Glutamatergic neuron (in vitro differentiated cells): ENCODE data around the gene CDH15. TPM values are rescaled to one million over a fixed set of nuclear protein-coding genes. Genes with fewer than 3 reads are reported as not detected.
A peak's percentile ranks its signal among the peaks of the same experiment; 100 is the strongest.
"Not testable (repeated sequence)": the region's sequence is repeated elsewhere in the genome, so short reads cannot be mapped to it uniquely, and the experiment has no call there.

Experiments
- DNase-seq: peaks from one replicate; pipeline ENCODE4 v3.0.0; 2022
- H3K27ac Mint-ChIP-seq: one replicate; pipeline ENCODE4 v1.8.0; 2020; ENCODE audit warnings: mild to moderate bottlenecking, mixed read lengths, inconsistent platforms; ENCODE audit not compliant: unreplicated experiment
- H3K27me3 Mint-ChIP-seq: one replicate; pipeline ENCODE4 v1.8.0; 2020; ENCODE audit warnings: mild to moderate bottlenecking, moderate library complexity, mixed read lengths, inconsistent platforms; ENCODE audit not compliant: unreplicated experiment
- H3K36me3 Mint-ChIP-seq: one replicate; pipeline ENCODE4 v1.8.0; 2020; ENCODE audit warnings: mild to moderate bottlenecking, mixed read lengths, inconsistent platforms; ENCODE audit not compliant: unreplicated experiment
- H3K4me1 Mint-ChIP-seq: one replicate; pipeline ENCODE4 v1.8.0; 2020; ENCODE audit warnings: mild to moderate bottlenecking, low read depth, mixed read lengths, inconsistent platforms; ENCODE audit not compliant: unreplicated experiment
- H3K4me3 Mint-ChIP-seq: one replicate; pipeline ENCODE4 v1.8.0; 2020; ENCODE audit warnings: mild to moderate bottlenecking, mixed read lengths, inconsistent platforms; ENCODE audit not compliant: unreplicated experiment
- H3K9me3 Mint-ChIP-seq: one replicate; pipeline ENCODE4 v1.8.0; 2020; ENCODE audit warnings: mild to moderate bottlenecking, moderate library complexity, mixed read lengths, inconsistent platforms; ENCODE audit not compliant: unreplicated experiment
- total RNA-seq: library from RNA; stranded (reverse); fragmentation: NEBNext Ultra II Directional; extraction: Animal tissue kit (Norgen Biotek cat#: 25700); gene quantifications from one replicate; pipeline ENCODE4 v1.2.1, GENCODE V29; 2021; ENCODE audit not compliant: unreplicated experiment
- TF ChIP-seq, protein P1 (sequence below): fragments of 200-600 bp; sonication (generic); IDR thresholded peaks from one replicate; pipeline ENCODE4 v1.5.0; 2021; ENCODE audit not compliant: partially characterized antibody, unreplicated experiment

The CDH15 gene
- total RNA-seq, 1 donor from 2014 or later = 12.6 TPM

DNA sequence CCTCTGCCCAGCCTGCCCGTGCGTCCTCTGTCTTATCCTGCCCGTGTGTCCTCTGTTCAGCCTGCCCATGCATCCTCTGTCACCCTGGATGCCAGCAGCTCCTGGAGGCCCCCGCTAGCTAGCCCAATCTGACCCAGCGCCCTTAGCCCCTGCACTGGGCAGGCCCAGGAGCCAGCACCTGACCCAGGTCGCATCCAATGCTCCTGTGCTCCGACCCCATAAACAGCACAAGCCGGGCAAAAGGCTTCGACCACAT lies 13.1 kb downstream of the CDH15 start:
- Mint-ChIP-seq H3K4me1 (peaks cover 2% of the 10 kb centered on the region), H3K36me3 (no peaks in the 10 kb centered on the region), H3K27ac (no peak overlapping the region), H3K27me3 (peaks cover 28% of the 10 kb centered on the region), H3K4me3 (no peak overlapping the region), H3K9me3 (peaks cover 23% of the 10 kb centered on the region)
- no peak for DNase-seq
- TF ChIP-seq, protein P1, sequence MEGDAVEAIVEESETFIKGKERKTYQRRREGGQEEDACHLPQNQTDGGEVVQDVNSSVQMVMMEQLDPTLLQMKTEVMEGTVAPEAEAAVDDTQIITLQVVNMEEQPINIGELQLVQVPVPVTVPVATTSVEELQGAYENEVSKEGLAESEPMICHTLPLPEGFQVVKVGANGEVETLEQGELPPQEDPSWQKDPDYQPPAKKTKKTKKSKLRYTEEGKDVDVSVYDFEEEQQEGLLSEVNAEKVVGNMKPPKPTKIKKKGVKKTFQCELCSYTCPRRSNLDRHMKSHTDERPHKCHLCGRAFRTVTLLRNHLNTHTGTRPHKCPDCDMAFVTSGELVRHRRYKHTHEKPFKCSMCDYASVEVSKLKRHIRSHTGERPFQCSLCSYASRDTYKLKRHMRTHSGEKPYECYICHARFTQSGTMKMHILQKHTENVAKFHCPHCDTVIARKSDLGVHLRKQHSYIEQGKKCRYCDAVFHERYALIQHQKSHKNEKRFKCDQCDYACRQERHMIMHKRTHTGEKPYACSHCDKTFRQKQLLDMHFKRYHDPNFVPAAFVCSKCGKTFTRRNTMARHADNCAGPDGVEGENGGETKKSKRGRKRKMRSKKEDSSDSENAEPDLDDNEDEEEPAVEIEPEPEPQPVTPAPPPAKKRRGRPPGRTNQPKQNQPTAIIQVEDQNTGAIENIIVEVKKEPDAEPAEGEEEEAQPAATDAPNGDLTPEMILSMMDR = no peak

GRCh38 chr16:89184933-89185794 lies 13.6 kb downstream of the CDH15 start:
- H3K36me3 Mint-ChIP-seq = no peaks in the 10 kb centered on the region
- DNase-seq = no peak
- TF ChIP-seq, protein P1 = no peak
- H3K4me1 Mint-ChIP-seq = peaks cover 2% of the 10 kb centered on the region
- no peak overlapping the region for H3K4me3 Mint-ChIP-seq
- H3K9me3 Mint-ChIP-seq = peaks cover 27% of the 10 kb centered on the region
- no peak overlapping the region for H3K27ac Mint-ChIP-seq
- peaks cover 32% of the 10 kb centered on the region for H3K27me3 Mint-ChIP-seq

DNA sequence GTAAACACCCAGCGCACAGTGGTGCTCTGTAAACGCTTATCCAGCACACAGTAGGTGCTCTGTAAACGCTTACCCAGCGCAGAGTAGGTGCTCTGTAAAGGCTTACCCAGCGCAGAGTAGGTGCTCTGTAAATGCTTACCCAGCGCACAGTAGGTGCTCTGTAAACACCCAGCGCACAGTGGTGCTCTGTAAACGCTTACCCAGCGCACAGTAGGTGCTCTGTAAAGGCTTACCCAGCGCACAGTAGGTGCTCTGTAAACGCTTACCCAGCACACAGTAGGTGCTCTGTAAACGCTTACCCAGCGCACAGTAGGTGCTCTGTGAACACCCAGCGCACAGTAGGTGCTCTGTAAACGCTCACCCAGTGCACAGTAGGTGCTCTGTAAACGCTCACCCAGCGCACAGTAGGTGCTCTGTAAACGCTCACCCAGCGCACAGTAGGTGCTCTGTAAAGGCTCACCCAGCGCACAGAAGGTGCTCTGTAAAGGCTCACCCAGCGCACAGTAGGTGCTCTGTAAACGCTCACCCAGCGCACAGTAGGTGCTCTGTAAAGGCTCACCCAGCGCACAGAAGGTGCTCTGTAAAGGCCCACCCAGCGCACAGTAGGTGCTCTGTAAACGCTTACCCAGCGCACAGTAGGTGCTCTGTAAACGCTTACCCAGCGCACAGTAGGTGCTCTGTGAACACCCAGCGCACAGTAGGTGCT lies 14.5 kb downstream of the CDH15 start:
- Mint-ChIP-seq H3K9me3 (peaks cover 28% of the 10 kb centered on the region), H3K27me3 (peaks cover 35% of the 10 kb centered on the region)
- H3K27ac Mint-ChIP-seq, DNase-seq, H3K36me3 Mint-ChIP-seq, H3K4me3 Mint-ChIP-seq, H3K4me1 Mint-ChIP-seq: not testable (repeated sequence)

- H3K27ac Mint-ChIP-seq, H3K36me3 Mint-ChIP-seq, H3K4me1 Mint-ChIP-seq, DNase-seq, H3K4me3 Mint-ChIP-seq: not testable (repeated sequence)
- peaks cover 29% of the 10 kb centered on the region for H3K9me3 Mint-ChIP-seq
- H3K27me3 Mint-ChIP-seq = peaks cover 35% of the 10 kb centered on the region
Measured at GRCh38 chr16:89186593-89187031, 15.1 kb downstream of the CDH15 start.

- Mint-ChIP-seq H3K4me1 (peaks cover 2% of the 10 kb centered on the region), H3K27me3 (peaks cover 35% of the 10 kb centered on the region), H3K4me3 (no peak overlapping the region), H3K27ac (peak overlapping the region; percentile 62), H3K36me3 (no peaks in the 10 kb centered on the region), H3K9me3 (peaks cover 29% of the 10 kb centered on the region)
- DNase-seq = peak; percentile 64
- TF ChIP-seq, protein P1 = no peak
Measured at GRCh38 chr16:89187032-89187769, 15.7 kb downstream of the CDH15 start.
